CD4-positive, alpha-beta T cell treated with Interleukin-15 for 1 hour (primary cell): ENCODE measurements around the gene APBB1IP.
"Not testable (repeated sequence)": the region's sequence is repeated elsewhere in the genome, so short reads cannot be mapped to it uniquely, and the experiment has no call there.

Source experiments
- DNase-seq: peaks from one replicate; pipeline ENCODE4 v3.0.0-alpha.2; 2020

APBB1IP gene, protein sequence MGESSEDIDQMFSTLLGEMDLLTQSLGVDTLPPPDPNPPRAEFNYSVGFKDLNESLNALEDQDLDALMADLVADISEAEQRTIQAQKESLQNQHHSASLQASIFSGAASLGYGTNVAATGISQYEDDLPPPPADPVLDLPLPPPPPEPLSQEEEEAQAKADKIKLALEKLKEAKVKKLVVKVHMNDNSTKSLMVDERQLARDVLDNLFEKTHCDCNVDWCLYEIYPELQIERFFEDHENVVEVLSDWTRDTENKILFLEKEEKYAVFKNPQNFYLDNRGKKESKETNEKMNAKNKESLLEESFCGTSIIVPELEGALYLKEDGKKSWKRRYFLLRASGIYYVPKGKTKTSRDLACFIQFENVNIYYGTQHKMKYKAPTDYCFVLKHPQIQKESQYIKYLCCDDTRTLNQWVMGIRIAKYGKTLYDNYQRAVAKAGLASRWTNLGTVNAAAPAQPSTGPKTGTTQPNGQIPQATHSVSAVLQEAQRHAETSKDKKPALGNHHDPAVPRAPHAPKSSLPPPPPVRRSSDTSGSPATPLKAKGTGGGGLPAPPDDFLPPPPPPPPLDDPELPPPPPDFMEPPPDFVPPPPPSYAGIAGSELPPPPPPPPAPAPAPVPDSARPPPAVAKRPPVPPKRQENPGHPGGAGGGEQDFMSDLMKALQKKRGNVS

DNA sequence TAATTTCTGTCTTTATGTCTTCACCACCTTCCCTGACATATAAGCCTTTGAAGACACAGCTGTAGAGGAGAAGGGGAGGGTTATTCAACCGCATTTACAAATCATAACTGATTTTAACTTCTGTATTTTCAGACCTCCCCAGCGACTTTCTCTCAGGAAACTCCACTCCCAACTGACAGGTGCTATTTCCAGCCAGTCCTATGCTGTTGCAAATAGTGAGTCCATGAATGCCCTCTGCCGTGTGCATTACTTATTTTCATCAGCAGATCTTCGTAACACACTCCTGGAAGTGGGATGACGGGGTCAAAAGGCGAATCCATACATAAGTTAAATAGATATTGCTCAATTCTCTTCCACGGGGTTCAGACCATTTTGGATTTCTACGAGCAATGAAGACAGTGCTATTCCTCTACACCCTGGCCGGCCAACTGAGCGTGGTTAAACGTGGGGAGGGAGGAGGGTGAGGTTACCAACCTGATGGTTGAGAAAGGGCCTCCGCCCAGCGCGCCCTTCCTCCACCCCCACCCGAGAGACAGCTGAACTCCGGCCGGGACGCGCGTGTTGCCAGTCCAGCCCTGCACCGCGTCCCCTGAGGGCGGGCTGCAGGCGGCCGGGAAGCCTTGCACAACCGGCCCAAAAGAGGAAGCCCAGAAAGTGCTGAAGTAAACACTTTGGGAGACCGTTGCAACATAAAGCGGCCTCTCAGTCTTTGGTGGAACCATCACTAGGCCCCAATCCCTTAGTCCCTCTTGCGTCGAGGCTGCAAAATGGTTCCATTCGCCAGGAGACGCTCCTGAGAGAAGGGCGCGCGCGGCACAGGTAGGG, at the start of gene APBB1IP:
APBB1IP (plus strand) TSS at position 705 of the 825 bp plus-strand sequence. CDS start 53,986 bp downstream, outside the sequence.
- DNase-seq, result peak; percentile 85

DNA sequence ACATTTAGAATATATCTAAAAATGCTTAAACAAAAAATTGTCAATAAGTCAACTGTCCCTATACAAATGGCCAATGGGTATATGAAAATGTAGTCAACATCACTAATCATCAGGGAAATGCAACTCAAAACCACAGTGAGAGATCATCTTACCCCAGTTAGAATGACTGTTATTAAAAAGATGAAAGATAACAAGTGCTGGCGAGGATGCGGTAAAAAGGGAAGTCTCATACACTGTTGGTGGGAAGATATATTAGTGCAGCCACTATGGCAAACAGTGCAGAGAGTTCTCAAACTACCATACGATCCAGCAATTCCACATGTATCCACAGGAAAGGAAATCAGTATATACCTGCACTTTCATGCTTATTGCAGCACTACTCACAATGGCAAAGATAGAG, 48.6 kb upstream of the APBB1IP start:
- no peak for DNase-seq

DNA sequence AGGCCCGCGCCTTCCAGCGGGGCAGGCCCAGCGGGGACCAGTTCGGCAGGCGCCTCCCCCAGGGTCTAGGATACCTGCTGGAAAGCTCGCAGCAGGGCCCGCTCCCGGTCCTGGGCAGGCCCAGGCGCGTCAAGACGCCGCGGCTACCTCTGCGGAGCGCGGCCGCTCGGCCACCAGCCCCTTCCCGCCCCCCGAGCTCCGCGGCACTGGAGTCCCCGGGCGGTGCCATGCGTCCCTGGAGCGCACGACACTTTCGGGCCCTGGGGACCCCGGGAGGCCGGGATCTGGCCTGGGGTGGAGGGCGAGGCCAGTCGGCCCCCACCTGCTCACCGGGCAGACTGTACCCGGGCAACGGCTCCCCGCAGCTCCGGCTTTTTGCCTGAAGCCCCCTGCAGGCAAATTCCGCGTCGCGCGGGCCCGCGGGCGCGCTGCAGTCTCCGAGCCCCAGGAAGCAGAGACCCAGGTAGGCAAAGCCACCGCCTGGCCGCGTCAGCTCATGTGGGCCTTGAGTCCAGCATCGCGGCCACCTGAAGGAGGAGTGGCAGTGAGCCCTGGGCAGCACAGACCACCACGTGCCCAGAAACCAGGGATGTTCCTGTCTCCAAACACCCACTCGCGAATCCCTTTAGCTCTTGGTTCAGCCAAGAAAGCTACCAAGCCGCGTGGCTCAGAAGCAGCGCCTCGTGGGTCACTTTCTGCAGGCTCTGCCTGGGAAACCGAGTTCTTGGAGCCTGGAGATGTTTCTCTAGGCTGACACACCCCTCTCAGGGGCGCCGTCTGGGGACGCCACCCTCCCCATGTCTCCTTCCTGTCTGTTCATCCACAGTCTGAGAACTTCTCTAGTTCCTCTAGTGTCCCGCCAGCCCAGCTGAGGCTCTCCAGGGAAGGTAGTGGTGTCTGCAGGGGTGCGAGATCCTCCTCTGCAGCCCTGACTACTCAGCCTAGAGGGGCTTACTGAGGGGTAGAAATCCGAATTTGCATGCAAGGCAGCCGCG, 46.1 kb upstream of the APBB1IP start:
- DNase-seq, result peak; percentile 25

DNA sequence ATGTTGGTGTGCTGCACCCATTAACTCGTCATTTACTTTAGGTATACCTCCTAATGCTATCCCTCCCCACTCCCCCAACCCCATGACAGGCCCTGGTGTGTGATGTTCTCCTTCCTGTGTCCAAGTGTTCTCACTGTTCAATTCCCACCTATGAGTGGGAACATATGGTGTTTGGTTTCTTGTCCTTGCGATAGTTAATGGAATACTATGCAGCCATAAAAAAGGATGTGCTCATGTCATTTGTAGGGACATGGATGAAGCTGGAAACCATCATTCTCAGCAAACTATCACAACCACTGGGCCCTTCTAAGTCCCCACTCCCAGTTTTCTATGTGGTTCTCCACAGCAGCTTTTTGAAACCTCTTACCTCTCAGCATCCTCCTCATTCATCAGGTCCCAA, 39.8 kb upstream of the APBB1IP start:
- DNase-seq, result not testable (repeated sequence)

DNA sequence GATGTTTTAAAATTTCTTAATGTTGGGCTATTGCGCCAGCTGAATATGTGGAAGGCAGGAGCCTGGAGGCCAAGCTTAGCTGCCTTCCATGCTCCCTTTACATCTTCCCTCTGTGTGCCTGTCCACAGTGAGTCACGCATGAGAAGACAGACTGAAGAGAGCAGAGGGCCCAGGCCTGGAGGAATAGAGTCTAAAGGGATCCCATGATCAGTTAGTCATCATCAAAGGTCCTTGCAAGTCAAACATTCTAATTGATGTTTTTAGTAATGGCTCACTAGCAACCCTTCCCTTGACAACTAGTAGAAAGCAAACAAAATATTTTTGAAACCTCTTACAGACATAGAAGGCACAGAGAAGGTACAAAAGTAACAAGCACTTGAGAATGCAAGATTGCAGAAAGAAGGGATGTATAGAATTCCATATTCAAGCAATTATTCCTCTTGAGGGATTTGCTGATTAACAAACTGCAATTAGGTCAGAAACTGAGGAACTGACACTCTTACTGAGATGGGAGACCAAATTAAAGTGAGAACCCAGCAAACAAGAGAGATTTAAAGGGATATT, 30.7 kb upstream of the APBB1IP start:
- peak; percentile 57 for DNase-seq

DNA sequence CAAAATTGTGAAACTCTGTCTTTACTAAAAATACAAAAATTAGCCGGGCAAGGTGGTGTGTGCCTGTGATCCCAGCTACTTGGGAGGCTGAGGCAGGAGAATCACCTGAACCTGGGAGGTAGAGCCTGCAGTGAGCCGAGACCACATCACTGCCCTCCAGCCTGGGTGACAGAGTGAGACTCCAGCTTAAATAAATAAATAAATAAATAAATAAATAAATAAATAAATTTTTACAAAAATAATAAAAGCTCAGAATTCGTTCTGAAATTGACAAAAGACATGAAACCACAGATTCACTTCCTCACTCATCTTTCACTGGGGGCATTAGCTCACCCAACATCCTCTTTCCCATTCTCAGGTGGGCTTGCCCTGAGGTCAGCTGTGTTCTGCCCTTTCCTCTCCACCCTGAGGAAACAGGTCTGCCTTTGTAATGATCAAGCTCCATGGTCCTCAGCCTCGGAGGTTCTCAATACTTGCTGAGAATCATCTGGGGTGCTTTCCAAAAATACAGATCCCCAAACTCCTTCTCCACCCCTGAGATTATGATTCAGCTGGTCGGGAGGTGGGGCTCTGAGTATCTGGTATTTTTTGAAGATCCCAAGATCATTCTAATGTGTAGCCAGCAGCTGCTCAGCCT, 29.2 kb upstream of the APBB1IP start:
- no peak for DNase-seq

DNA sequence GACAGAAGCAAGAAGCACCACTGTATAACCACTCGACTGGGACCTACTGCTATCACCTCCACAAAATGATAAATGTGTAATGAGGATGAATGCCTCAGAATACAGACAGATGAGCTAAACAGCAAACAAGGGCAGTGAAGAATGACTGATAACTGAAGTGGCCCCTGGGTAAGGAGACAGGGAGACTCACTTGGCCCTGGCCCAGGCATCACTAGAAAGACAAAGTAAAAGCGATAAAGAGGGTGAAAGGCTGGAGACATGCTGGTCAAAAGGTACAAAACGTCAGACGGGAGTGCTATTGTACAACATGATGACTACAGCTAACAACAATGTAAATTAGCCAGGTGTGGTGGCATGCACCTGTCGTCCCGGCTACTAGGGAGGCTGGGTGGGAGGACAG, 27.8 kb upstream of the APBB1IP start:
- DNase-seq, result no peak

DNA sequence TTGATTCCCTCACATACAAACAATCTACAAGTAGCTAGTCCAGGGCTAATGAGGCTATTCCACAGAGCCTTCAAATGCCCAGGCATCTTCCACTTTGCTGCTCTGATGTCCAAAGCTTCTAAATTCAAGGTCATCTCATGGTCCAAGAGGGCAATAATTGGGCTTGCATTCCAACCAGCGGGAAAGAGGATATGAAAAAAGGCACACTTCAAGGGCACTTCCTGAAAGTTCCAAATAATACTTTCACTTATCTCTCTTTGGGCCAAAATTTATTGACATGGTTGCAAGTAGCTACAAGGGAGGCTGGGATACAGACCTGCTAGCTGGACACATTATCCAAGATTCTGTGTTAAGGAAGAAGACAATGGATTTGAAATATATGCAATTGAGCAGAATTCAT, 25.2 kb upstream of the APBB1IP start:
- DNase-seq, result no peak

DNA sequence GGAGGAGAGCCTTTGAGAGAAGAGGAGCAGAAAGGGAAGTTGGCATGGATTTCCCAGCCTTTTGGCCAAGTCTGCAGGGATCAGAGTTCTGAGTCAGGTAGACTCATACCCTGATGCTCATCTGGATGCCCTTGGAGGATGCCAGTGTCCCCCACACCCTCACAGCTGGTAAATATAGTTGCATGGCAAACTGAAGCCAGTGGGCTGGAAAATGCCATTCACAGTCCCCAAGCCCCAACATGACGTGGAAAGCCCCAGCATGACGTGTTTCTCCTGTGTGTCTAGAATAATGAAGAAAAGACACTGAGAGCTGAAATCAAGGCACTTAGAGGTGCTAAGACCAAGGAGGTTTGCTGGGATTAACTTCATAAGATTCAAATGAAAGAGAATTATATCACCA, 24.8 kb upstream of the APBB1IP start:
- DNase-seq, result no peak

DNA sequence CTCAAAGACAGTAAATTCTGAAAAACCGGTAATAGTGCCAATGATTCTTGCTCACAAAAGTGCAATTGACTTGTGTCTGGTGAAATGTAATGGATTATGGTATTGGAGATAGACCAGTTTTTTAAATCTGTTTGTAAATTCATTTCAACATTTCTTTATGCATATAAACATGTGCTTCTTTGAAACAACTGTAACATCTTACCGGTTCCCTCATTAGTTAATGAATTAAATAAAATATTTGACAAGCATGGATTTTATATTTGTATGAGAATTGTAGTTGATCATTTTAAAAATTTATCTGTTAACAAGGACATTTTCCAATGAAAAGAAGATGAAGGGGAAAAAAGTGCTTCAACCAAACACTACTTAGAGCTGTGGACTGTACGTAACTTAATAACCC, 21.0 kb upstream of the APBB1IP start:
- DNase-seq, result no peak

DNA sequence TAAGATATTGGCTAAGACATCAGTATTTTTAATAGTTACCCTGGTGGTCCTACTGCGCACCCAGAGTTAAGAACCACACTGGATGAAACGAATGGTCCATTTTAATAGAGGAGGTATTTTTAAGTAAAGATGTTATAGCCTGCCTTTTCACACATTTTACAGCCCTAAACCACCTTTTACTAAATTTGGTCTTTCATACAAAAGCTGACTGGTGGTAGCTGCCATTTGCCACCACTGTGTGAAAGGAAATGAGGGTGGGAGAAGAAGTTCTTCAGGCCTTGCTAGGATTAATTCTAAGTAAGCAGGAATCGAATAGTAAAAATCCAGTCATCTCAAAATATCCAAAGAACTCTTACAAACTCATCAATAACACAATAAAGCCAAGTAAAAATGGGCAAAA, 15.2 kb upstream of the APBB1IP start:
- DNase-seq, result no peak

DNA sequence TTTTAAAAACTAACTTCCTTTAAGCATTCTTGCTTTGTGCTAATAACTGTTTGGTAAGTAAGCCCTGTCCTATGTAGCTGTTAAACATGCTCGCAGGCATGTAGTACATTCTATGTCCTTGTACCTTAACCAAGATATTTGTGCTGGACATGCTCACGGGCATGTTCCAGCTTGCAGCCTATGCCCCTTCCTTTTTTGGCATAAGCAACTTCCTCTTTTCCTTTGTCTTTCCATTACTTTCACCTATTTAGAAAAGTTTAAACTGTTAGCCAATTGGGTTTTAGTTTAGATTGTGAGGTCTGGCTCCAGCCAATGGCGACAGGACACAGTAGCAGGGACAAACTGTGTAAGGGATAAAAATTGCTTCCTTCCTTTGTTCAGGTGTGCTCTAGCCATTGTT, 14.4 kb upstream of the APBB1IP start:
- no peak for DNase-seq

DNA sequence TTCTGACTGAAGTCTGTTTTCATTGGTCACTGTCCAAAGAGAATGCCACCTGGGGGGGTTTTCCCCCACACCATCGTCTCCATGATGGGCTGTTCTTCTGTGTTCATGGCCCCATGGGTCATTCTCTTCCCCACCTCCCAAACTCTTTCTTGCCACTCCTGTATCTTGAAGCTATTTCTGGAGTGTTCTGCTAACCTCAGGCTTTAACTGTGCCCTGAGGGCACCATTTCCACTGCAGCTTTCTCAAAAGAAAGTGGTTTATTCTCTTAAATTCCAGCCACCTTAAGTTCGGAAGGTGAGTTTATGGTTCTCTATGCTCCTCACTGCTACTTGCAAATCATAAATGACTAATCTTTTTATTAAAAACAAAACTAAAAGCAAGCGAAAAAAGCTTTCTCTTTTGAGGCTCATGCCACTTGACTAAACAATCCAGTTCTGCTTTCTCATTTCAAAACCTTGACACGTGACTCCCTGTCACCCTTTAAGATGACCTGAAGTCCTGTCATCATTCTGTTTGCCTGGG, 7.4 kb upstream of the APBB1IP start:
- peak; percentile 37 for DNase-seq

DNA sequence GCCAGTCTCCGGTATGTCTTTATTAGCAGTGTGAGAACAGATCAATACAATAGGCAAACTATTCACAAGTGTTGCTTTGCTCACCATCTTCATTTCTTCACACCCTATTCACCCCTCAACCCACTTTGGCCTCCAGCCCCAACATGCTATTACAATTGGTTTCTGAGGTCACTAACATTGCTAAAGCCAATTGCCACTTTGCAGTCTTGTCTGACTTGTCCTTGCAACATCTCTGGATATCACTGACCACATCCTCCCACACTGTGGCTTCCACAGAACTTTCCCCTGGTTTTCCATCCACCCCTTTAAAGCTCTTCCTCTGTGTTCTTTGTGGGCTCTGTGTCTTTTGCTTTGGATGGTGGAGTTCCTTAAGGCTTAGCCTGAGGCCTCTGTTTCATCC, 5.2 kb upstream of the APBB1IP start:
- DNase-seq, result no peak

DNA sequence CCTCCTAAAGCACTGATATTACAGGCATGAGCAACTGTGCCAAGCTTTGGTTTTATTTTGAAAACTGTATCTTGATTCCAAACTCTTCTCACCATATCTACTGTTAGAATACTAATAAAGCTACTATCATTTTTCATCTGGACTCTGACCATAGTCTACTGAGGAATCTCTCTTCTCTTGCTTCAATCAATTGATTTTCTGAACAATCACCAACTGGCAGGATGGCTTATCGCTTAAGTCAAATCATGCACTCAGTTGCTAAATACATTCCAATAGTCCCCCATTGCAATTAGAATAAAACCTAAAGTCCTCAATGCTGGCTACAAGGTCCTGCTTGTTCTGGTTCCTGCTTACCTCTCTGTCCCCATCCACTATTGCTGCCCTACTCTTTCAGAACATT, 2.3 kb upstream of the APBB1IP start:
- no peak for DNase-seq

DNA sequence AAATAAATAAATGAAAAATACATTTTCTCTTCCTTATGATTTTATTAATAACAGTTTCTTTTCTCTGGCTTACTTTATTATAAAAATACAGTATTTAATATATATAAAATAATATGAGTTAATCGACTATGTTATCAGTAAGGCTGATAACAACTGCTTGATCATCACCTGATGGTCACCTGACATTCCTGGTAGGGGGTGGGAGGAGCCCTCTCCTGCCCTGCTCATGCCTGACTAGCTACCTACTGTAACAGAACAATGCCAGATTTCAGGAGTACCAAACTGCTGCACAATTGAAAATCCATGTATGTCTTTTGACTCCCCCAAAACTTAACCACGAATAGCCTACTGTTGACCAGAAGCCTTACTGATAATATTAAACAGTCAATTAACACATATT, 1.3 kb upstream of the APBB1IP start:
- no peak for DNase-seq

DNA sequence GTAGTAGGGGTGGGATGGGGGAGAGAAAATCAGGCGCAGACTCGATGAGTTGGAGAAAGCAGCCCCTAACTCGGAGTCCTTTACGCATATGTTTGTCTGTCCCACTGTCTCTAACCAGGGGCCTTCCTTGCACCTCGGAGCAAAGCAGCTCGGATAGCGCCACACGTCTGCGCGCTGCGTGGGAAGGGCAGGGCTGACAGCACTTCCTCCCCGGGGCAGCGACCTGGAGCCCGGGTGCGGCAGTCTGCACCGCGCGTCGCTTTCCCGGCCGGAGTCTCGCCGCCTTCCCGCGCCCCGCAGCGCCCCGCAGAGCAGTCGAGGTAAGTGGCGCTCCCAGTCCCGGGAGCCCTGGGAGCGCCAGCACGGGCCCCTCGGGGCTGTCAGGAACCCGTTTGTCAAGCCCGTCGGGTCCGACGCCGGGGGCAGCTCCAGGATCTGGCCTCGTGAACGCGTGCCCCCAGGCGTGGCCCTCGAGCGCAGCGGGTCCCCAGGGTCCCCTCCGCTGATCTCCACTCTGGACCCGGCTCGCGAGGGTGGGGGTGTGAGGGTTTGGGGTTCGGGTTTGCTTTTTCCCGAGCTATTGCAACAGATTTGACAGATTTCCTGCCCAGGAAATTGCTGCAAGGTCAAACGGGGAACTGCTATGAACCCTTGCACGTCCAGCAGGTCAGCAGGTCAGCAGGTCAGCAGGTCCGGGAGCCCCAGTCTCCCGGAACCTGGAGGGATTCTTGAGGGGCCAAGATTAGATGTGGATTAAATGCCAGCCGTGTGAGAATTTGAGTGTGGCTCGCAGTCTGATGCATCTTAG, 597 bp downstream of the APBB1IP start:
- DNase-seq, result peak; percentile 72

DNA sequence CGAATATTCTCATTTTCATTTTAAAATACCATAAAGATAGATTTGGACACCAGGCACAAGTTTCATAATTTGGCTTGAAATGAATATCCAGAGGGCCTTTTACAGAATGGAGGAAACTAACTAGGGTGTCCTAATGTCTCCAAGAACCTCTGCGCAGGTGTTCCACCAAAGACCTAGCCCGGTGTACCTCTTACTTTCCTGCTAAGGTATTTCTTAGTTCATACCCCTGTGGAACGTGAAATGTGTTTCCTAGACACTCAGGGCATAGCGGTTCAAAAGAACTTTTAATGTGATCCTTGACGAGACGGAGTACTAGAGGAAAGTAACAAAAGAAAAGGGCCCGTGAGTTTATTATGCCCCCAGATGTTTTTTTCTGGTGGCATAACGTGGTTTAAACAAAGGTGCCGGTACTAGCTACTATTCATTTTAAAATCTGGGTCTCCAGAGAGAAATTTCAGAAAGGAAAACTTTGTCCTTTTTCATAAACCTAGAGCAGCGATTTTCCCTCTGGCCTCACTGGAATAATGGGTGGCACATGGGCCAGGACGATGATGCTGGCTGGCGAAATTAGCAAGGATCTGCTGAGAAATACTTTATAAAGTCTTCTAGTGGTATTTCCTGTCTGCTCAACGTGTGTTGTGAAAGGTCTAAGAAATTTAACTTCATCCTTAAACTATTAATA, 1.4 kb downstream of the APBB1IP start:
- no peak for DNase-seq

DNA sequence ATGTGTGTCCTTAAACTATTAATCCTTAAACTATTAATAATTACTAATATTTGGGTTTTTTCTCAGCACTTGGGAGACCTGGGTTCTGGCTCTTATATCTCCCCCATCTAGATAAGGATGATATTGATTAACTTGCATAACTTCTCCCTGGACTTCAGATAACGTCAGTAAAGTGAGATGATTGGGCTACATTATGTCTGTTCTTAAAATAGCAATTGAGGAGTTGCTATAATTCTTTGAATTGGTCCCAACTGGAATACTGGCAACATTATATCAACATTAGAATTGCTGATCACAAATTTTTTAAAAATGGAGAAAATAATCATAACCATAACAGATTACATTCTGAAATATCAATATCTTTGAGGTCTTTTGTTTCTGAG, 1.9 kb downstream of the APBB1IP start:
- DNase-seq, result no peak
